GM19351 (cell line): ENCODE measurements around the gene LAMA3.

Experiments
- ATAC-seq: cut with Tn5 transposase; IDR thresholded peaks from one replicate; pipeline ENCODE4 v1.9.1; 2021; ENCODE audit warnings: mild to moderate bottlenecking, moderate library complexity; ENCODE audit not compliant: unreplicated experiment

Gene LAMA3

GRCh38 chr18:23814991-23815614, 125.8 kb downstream of the LAMA3 start:
- no peak for ATAC-seq

GRCh38 chr18:23816021-23816420, 126.8 kb downstream of the LAMA3 start:
- ATAC-seq = no peak

- no peak for ATAC-seq
Observed at GRCh38 chr18:23816740-23817139, 127.5 kb downstream of the LAMA3 start.

- ATAC-seq = no peak
Observed at GRCh38 chr18:23819001-23819400, 129.7 kb downstream of the LAMA3 start.

- no peak for ATAC-seq
Observed at GRCh38 chr18:23822590-23823385, 133.5 kb downstream of the LAMA3 start.

GRCh38 chr18:23824240-23824639, 135.0 kb downstream of the LAMA3 start:
- no peak for ATAC-seq

GRCh38 chr18:23824669-23825068, 135.4 kb downstream of the LAMA3 start:
- no peak for ATAC-seq

GRCh38 chr18:23825496-23825895, 136.2 kb downstream of the LAMA3 start:
- ATAC-seq = no peak

GRCh38 chr18:23825978-23826405, 136.7 kb downstream of the LAMA3 start:
- no peak for ATAC-seq

- ATAC-seq = no peak
Observed at GRCh38 chr18:23826850-23827620, 137.8 kb downstream of the LAMA3 start.

- ATAC-seq = no peak
Observed at GRCh38 chr18:23827681-23828080, 138.4 kb downstream of the LAMA3 start.

GRCh38 chr18:23828426-23828825, 139.2 kb downstream of the LAMA3 start:
- peak; percentile 99 for ATAC-seq

GRCh38 chr18:23832911-23833310, 143.7 kb downstream of the LAMA3 start:
- no peak for ATAC-seq

- no peak for ATAC-seq
Observed at GRCh38 chr18:23833714-23834113, 144.5 kb downstream of the LAMA3 start.

GRCh38 chr18:23835091-23835490, 145.8 kb downstream of the LAMA3 start:
- ATAC-seq = no peak

GRCh38 chr18:23835506-23835905, 146.3 kb downstream of the LAMA3 start:
- no peak for ATAC-seq

GRCh38 chr18:23837591-23837990, 148.3 kb downstream of the LAMA3 start:
- no peak for ATAC-seq

GRCh38 chr18:23838233-23838632, 149.0 kb downstream of the LAMA3 start:
- no peak for ATAC-seq

- ATAC-seq = no peak
Observed at GRCh38 chr18:23838801-23839366, 149.6 kb downstream of the LAMA3 start.

- no peak for ATAC-seq
Observed at GRCh38 chr18:23842305-23842704, 153.1 kb downstream of the LAMA3 start.

- no peak for ATAC-seq
Observed at GRCh38 chr18:23844991-23845680, 155.9 kb downstream of the LAMA3 start.
